SK-N-SH treated with all-trans-retinoic acid at 6 μM for 48 hours (cell line): ENCODE results near the gene SCN8A.

Source experiments
- ARNTL ChIP-seq: fragments of 450-650 bp; formaldehyde crosslinking; IDR thresholded peaks from 2 replicates; pipeline ENCODE4 v1.5.0; 2020; ENCODE audit warnings: low read depth, mild to moderate bottlenecking, moderate library complexity, borderline replicate concordance
- GLIS3 ChIP-seq: fragments of 250-450 bp; sonication (Bioruptor Pico); IDR thresholded peaks from 2 replicates; pipeline ENCODE4 v1.5.0; 2020; ENCODE audit warnings: mild to moderate bottlenecking, moderate library complexity
- PPARA ChIP-seq: fragments of 250-450 bp; sonication (Bioruptor Pico); IDR thresholded peaks from 2 replicates; pipeline ENCODE4 v1.5.0; 2020; ENCODE audit warnings: mild to moderate bottlenecking, borderline replicate concordance
- RARB ChIP-seq: fragments of 250-450 bp; sonication (Bioruptor Pico); IDR thresholded peaks from 2 replicates; pipeline ENCODE4 v1.8.0; 2021; ENCODE audit warnings: mild to moderate bottlenecking, moderate library complexity
- TOX ChIP-seq: fragments of 250-450 bp; sonication (Bioruptor Pico); IDR thresholded peaks from 2 replicates; pipeline ENCODE4 v1.8.0; 2021; ENCODE audit warnings: mild to moderate bottlenecking, moderate library complexity, borderline replicate concordance
- ZFP3 ChIP-seq: fragments of 250-450 bp; sonication (Bioruptor Pico); IDR thresholded peaks from 2 replicates; pipeline ENCODE4 v1.5.0; 2020; ENCODE audit warnings: mild to moderate bottlenecking, moderate library complexity
- ZFP30 ChIP-seq: fragments of 450-650 bp; formaldehyde crosslinking; IDR thresholded peaks from 2 replicates; pipeline ENCODE4 v1.5.0; 2022; ENCODE audit warnings: mild to moderate bottlenecking, moderate library complexity
- ZNF565 ChIP-seq: fragments of 450-650 bp; formaldehyde crosslinking; conservative IDR thresholded peaks from 2 replicates; pipeline ENCODE4 v1.5.0; 2020; ENCODE audit warnings: low read depth, mild to moderate bottlenecking, moderate library complexity
- ZNF70 ChIP-seq: fragments of 450-650 bp; formaldehyde crosslinking; IDR thresholded peaks from 2 replicates; pipeline ENCODE4 v1.5.0; 2020; ENCODE audit warnings: mild to moderate bottlenecking, moderate library complexity
- TF ChIP-seq, protein P1 (sequence below): fragments of 250-450 bp; sonication (Bioruptor Pico); IDR thresholded peaks from 2 replicates; pipeline ENCODE4 v1.5.1; 2021; ENCODE audit warnings: mild to moderate bottlenecking, moderate library complexity
- TF ChIP-seq, protein P2 (sequence below): fragments of 250-450 bp; sonication (Bioruptor Pico); IDR thresholded peaks from 2 replicates; pipeline ENCODE4 v1.8.0; 2020; ENCODE audit warnings: mild to moderate bottlenecking, moderate library complexity, borderline replicate concordance
- TF ChIP-seq, protein P3 (sequence below): fragments of 250-450 bp; sonication (Bioruptor Pico); IDR thresholded peaks from 2 replicates; pipeline ENCODE4 v1.8.0; 2021; ENCODE audit warnings: low read depth, mild to moderate bottlenecking, moderate library complexity, borderline replicate concordance
- TF ChIP-seq, protein P4 (sequence below): fragments of 250-450 bp; sonication (Bioruptor Pico); IDR thresholded peaks from 2 replicates; pipeline ENCODE4 v1.5.1; 2020; ENCODE audit warnings: low read depth, mild to moderate bottlenecking, moderate library complexity

- TF ChIP-seq ZFP30 (CRISPR knock-in tag) (no peak), PPARA (CRISPR knock-in tag) (no peak), GLIS3 (CRISPR knock-in tag) (no peak), ARNTL (CRISPR knock-in tag) (no peak), TOX (no peak), ZNF70 (no peak), ZFP3 (no peak), RARB (CRISPR knock-in tag) (no peak), ZNF565 (CRISPR knock-in tag) (no peak)
- TF ChIP-seq, protein P1, sequence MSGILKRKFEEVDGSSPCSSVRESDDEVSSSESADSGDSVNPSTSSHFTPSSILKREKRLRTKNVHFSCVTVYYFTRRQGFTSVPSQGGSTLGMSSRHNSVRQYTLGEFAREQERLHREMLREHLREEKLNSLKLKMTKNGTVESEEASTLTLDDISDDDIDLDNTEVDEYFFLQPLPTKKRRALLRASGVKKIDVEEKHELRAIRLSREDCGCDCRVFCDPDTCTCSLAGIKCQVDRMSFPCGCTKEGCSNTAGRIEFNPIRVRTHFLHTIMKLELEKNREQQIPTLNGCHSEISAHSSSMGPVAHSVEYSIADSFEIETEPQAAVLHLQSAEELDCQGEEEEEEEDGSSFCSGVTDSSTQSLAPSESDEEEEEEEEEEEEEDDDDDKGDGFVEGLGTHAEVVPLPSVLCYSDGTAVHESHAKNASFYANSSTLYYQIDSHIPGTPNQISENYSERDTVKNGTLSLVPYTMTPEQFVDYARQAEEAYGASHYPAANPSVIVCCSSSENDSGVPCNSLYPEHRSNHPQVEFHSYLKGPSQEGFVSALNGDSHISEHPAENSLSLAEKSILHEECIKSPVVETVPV, result no peak
- TF ChIP-seq, protein P2, sequence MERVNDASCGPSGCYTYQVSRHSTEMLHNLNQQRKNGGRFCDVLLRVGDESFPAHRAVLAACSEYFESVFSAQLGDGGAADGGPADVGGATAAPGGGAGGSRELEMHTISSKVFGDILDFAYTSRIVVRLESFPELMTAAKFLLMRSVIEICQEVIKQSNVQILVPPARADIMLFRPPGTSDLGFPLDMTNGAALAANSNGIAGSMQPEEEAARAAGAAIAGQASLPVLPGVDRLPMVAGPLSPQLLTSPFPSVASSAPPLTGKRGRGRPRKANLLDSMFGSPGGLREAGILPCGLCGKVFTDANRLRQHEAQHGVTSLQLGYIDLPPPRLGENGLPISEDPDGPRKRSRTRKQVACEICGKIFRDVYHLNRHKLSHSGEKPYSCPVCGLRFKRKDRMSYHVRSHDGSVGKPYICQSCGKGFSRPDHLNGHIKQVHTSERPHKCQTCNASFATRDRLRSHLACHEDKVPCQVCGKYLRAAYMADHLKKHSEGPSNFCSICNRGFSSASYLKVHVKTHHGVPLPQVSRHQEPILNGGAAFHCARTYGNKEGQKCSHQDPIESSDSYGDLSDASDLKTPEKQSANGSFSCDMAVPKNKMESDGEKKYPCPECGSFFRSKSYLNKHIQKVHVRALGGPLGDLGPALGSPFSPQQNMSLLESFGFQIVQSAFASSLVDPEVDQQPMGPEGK (CRISPR knock-in tag), result no peak
- TF ChIP-seq, protein P3, sequence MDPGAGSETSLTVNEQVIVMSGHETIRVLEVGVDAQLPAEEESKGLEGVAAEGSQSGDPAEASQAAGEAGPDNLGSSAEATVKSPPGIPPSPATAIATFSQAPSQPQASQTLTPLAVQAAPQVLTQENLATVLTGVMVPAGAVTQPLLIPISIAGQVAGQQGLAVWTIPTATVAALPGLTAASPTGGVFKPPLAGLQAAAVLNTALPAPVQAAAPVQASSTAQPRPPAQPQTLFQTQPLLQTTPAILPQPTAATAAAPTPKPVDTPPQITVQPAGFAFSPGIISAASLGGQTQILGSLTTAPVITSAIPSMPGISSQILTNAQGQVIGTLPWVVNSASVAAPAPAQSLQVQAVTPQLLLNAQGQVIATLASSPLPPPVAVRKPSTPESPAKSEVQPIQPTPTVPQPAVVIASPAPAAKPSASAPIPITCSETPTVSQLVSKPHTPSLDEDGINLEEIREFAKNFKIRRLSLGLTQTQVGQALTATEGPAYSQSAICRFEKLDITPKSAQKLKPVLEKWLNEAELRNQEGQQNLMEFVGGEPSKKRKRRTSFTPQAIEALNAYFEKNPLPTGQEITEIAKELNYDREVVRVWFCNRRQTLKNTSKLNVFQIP (CRISPR knock-in tag), result no peak
- TF ChIP-seq, protein P4, sequence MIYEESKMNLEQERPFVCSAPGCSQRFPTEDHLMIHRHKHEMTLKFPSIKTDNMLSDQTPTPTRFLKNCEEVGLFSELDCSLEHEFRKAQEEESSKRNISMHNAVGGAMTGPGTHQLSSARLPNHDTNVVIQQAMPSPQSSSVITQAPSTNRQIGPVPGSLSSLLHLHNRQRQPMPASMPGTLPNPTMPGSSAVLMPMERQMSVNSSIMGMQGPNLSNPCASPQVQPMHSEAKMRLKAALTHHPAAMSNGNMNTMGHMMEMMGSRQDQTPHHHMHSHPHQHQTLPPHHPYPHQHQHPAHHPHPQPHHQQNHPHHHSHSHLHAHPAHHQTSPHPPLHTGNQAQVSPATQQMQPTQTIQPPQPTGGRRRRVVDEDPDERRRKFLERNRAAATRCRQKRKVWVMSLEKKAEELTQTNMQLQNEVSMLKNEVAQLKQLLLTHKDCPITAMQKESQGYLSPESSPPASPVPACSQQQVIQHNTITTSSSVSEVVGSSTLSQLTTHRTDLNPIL (CRISPR knock-in tag), result no peak
Measured at GRCh38 chr12:51726931-51727330, 135.9 kb downstream of the SCN8A start.
